ENCODE measurements around the gene FXYD6. TPM values are rescaled to one million over a fixed set of nuclear protein-coding genes. Genes with fewer than 3 reads are reported as not detected.

FXYD6 gene
- total RNA-seq, 1 donor from 2014 or later, result 57.1 TPM

DNA sequence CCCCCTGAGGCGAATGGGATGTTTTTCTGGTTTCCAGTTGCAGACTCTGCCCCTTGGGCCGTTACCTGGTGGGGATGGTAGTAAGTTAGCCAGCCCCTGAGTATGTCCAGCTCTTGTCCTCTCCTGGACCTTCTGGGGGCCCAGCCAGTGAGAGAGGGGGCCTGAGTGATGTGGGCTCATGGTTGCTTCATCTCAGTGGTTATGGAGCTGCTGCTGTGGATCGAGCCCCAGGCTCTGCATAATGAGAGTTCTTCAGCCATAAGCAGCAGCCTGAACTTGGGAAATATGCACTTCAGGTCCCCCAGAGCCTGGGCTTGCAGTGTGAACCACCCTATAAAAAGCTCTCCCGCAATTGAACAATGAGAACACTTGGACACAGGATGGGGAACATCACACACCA lies 46.8 kb upstream of the FXYD6 start:
- Mint-ChIP-seq H3K9me3 (ENCODE audit: unreplicated experiment) (no peaks in the 10 kb centered on the region), H3K27ac (ENCODE audit: unreplicated experiment) (no peak overlapping the region), H3K27me3 (ENCODE audit: unreplicated experiment) (peaks cover 3% of the 10 kb centered on the region), H3K36me3 (ENCODE audit: unreplicated experiment) (no peaks in the 10 kb centered on the region), H3K4me1 (ENCODE audit: low read depth, unreplicated experiment) (no peaks in the 10 kb centered on the region), H3K4me3 (ENCODE audit: unreplicated experiment) (no peak overlapping the region)
- DNase-seq, result no peak
- TF ChIP-seq, protein P1, sequence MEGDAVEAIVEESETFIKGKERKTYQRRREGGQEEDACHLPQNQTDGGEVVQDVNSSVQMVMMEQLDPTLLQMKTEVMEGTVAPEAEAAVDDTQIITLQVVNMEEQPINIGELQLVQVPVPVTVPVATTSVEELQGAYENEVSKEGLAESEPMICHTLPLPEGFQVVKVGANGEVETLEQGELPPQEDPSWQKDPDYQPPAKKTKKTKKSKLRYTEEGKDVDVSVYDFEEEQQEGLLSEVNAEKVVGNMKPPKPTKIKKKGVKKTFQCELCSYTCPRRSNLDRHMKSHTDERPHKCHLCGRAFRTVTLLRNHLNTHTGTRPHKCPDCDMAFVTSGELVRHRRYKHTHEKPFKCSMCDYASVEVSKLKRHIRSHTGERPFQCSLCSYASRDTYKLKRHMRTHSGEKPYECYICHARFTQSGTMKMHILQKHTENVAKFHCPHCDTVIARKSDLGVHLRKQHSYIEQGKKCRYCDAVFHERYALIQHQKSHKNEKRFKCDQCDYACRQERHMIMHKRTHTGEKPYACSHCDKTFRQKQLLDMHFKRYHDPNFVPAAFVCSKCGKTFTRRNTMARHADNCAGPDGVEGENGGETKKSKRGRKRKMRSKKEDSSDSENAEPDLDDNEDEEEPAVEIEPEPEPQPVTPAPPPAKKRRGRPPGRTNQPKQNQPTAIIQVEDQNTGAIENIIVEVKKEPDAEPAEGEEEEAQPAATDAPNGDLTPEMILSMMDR (IDR thresholded peaks at IDR 0.05; ENCODE audit: partially characterized antibody, unreplicated experiment), result no peak

DNA sequence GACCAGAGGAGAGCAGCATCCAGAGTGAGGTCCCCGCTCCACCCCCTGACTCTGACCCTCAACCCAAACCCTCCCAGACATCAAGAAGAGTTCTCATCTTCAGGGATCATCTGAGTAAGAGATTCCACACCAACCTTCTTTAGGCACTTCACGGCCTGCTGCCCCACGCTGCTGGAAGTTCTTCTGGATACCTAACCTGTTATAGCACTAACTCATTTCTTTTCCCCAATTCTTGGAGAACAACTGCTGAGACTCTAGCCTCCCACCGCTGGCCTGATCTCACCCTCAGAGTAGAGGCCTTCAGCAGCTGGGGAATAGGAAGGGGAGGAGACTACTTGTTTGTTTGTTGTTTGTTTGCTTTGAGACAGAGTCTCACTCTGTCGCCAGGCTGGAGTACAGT lies 45.4 kb upstream of the FXYD6 start:
- Mint-ChIP-seq H3K4me3 (ENCODE audit: unreplicated experiment) (no peak overlapping the region), H3K4me1 (ENCODE audit: low read depth, unreplicated experiment) (no peaks in the 10 kb centered on the region), H3K27ac (ENCODE audit: unreplicated experiment) (no peak overlapping the region), H3K36me3 (ENCODE audit: unreplicated experiment) (no peaks in the 10 kb centered on the region), H3K27me3 (ENCODE audit: unreplicated experiment) (peaks cover 3% of the 10 kb centered on the region), H3K9me3 (ENCODE audit: unreplicated experiment) (no peaks in the 10 kb centered on the region)
- TF ChIP-seq, protein P1 (IDR thresholded peaks at IDR 0.05; ENCODE audit: partially characterized antibody, unreplicated experiment), result no peak
- no peak for DNase-seq

DNA sequence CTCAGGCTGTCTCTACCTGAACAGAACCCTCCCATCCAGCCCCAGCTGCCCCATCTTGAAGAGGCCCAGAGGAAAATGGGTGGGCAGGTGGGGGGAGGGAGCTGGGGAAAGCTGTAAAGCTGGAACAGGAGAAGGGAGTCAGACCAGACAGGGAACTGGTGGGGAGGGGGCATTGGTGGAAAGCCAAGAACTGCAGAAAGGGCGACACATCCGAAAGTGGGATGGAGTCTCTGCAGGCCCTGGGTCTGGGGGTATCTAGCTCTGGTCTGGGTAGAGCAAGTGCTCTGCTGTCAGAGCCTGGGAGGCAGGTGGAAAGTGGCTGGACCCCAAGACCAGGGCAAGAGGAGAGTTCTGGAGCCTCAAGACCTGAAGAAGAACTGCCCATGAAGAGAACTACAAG lies 45.0 kb upstream of the FXYD6 start:
- TF ChIP-seq, protein P1 (IDR thresholded peaks at IDR 0.05; ENCODE audit: partially characterized antibody, unreplicated experiment), result no peak
- Mint-ChIP-seq H3K4me1 (ENCODE audit: low read depth, unreplicated experiment) (peaks cover 1% of the 10 kb centered on the region), H3K27ac (ENCODE audit: unreplicated experiment) (no peak overlapping the region), H3K36me3 (ENCODE audit: unreplicated experiment) (no peaks in the 10 kb centered on the region), H3K9me3 (ENCODE audit: unreplicated experiment) (no peaks in the 10 kb centered on the region), H3K4me3 (ENCODE audit: unreplicated experiment) (no peak overlapping the region), H3K27me3 (ENCODE audit: unreplicated experiment) (peaks cover 3% of the 10 kb centered on the region)
- DNase-seq, result no peak

DNA sequence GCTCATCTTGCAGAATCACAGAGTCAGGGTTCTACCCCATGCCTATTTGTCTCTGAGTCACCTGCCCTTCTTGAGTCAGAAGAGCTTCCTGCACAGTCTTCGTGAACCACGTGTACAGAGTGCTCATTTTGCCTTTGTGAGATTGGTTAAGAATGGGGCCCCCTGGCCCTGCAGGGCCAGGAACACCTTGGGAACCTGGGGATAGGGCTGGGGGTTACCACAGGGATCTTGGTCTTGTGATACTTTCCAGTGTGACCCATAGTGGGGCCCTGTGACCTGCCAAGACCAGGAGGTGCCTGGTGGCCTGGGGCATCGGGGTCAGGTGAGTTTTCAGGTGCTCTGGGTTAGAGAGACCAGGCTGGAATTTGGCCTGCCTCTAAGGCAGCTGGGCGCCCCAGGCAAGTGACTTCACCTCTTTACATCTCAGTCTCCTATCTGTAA lies 43.3 kb upstream of the FXYD6 start:
- Mint-ChIP-seq H3K36me3 (ENCODE audit: unreplicated experiment) (no peaks in the 10 kb centered on the region), H3K9me3 (ENCODE audit: unreplicated experiment) (no peaks in the 10 kb centered on the region), H3K27ac (ENCODE audit: unreplicated experiment) (no peak overlapping the region), H3K4me3 (ENCODE audit: unreplicated experiment) (no peak overlapping the region), H3K4me1 (ENCODE audit: low read depth, unreplicated experiment) (peaks cover 10% of the 10 kb centered on the region), H3K27me3 (ENCODE audit: unreplicated experiment) (peaks cover 6% of the 10 kb centered on the region)
- TF ChIP-seq, protein P1 (IDR thresholded peaks at IDR 0.05; ENCODE audit: partially characterized antibody, unreplicated experiment), result no peak
- DNase-seq, result no peak

DNA sequence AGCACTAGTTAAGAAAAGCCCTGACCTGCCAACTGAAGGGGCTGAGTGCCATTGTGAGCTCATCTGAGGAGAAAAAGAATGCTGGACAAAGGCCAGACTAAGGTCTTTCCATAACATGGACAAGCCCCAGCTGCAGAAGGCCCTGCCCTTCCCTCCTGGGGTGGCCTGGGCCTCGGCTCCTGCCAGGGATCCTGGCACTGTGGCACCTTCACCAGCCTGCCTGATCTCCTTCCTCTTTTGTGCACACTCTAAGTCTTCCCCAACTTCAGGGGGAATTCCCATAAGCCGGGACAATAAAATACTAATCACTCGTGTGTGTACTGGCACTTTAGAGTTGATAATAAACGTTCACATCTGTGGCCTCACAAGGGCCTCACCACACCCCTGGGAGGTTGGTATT lies 42.9 kb upstream of the FXYD6 start:
- H3K4me3 Mint-ChIP-seq (ENCODE audit: unreplicated experiment), result no peak overlapping the region
- no peaks in the 10 kb centered on the region for H3K9me3 Mint-ChIP-seq (ENCODE audit: unreplicated experiment)
- no peak overlapping the region for H3K27ac Mint-ChIP-seq (ENCODE audit: unreplicated experiment)
- TF ChIP-seq, protein P1 (IDR thresholded peaks at IDR 0.05; ENCODE audit: partially characterized antibody, unreplicated experiment), result no peak
- peaks cover 14% of the 10 kb centered on the region for H3K4me1 Mint-ChIP-seq (ENCODE audit: low read depth, unreplicated experiment)
- no peak for DNase-seq
- no peaks in the 10 kb centered on the region for H3K36me3 Mint-ChIP-seq (ENCODE audit: unreplicated experiment)
- peaks cover 6% of the 10 kb centered on the region for H3K27me3 Mint-ChIP-seq (ENCODE audit: unreplicated experiment)

Data from glutamatergic neuron (in vitro differentiated cells).